ENCODE results near the gene CGB8. TPM values are rescaled to one million over a fixed set of nuclear protein-coding genes. Genes with fewer than 3 reads are reported as not detected.
"Not testable (repeated sequence)": the region's sequence is repeated elsewhere in the genome, so short reads cannot be mapped to it uniquely, and the experiment has no call there.

The CGB8 gene
- total RNA-seq, 2 experiments from 2014 or later: not detected

GRCh38 chr19:49020931-49021895 lies 27.7 kb downstream of the CGB8 start:
- peak; percentile 39 for DNase-seq
- H3K27ac Mint-ChIP-seq: no peak overlapping the region
- CTCF ChIA-PET: interaction anchor here (0.6 to 5.7 kb wide), 3 partner anchors 22 to 1505 kb away, joined by 3 to 42 read pairs (median 3); no protein-coding TSS in a partner anchor
- H3K9me3 Mint-ChIP-seq: no peaks in the 10 kb centered on the region
- intact Hi-C loops (cut with micrococcal nuclease): no loop called here
- POLR2A ChIA-PET: no interaction called here
- H3K4me3 Mint-ChIP-seq: no peak overlapping the region
- H3K36me3 Mint-ChIP-seq: no peaks in the 10 kb centered on the region
- peaks cover 4% of the 10 kb centered on the region for H3K27me3 Mint-ChIP-seq
- H3K4me1 Mint-ChIP-seq (ENCODE audit: low read depth): peaks cover 37% of the 10 kb centered on the region

GRCh38 chr19:49020342-49020741 lies 28.6 kb downstream of the CGB8 start:
- Mint-ChIP-seq H3K27me3 (peaks cover 4% of the 10 kb centered on the region), H3K4me1 (ENCODE audit: low read depth) (peaks cover 37% of the 10 kb centered on the region), H3K4me3 (no peak overlapping the region), H3K36me3 (peaks cover 2% of the 10 kb centered on the region), H3K9me3 (no peaks in the 10 kb centered on the region), H3K27ac (no peak overlapping the region)
- ChIA-PET POLR2A (interaction anchor here (0.8 kb wide), 1 partner anchor 434 kb away, joined by 3 read pairs; no protein-coding TSS in a partner anchor), CTCF (interaction anchor here (5.7 kb wide), 1 partner anchor 21 kb away, joined by 42 read pairs; no protein-coding TSS in a partner anchor)
- no peak for DNase-seq
- intact Hi-C loops (cut with micrococcal nuclease): no loop called here

GRCh38 chr19:49019242-49019932 lies 29.5 kb downstream of the CGB8 start:
- Mint-ChIP-seq H3K36me3 (peaks cover 4% of the 10 kb centered on the region), H3K4me1 (ENCODE audit: low read depth) (peaks cover 37% of the 10 kb centered on the region), H3K9me3 (no peaks in the 10 kb centered on the region), H3K4me3 (peak overlapping the region; percentile 79), H3K27ac (no peak overlapping the region), H3K27me3 (peaks cover 4% of the 10 kb centered on the region)
- DNase-seq: peak; percentile 77
- intact Hi-C loops (cut with micrococcal nuclease): no loop called here
- ChIA-PET POLR2A (interaction anchor here (0.8 to 2.3 kb wide), 2 partner anchors 25 to 435 kb away, joined by 3 to 7 read pairs; partner anchors contain the start of genes GYS1 and RUVBL2), CTCF (interaction anchor here (0.6 to 5.7 kb wide), 6 partner anchors 9 to 552 kb away, joined by 4 to 42 read pairs (median 4); partner anchors contain the start of genes GYS1 and RUVBL2)

GRCh38 chr19:49018388-49019241 lies 30.3 kb downstream of the CGB8 start:
- peaks cover 37% of the 10 kb centered on the region for H3K4me1 Mint-ChIP-seq (ENCODE audit: low read depth)
- POLR2A ChIA-PET: interaction anchor here (1.3 to 2.3 kb wide), 2 partner anchors 19 to 25 kb away, joined by 3 to 7 read pairs; partner anchors contain the start of genes GYS1 and RUVBL2
- intact Hi-C loops (cut with micrococcal nuclease); H3K27ac Mint-ChIP-seq; H3K36me3 Mint-ChIP-seq; H3K9me3 Mint-ChIP-seq; H3K27me3 Mint-ChIP-seq: not testable (repeated sequence)
- peak overlapping the region; percentile 79 for H3K4me3 Mint-ChIP-seq
- peak; percentile 28 for DNase-seq
- CTCF ChIA-PET: interaction anchor here (0.8 to 5.7 kb wide), 8 partner anchors 9 to 88 kb away, joined by 3 to 42 read pairs (median 4); partner anchors contain the start of genes GYS1 and RUVBL2

- ChIA-PET POLR2A (interaction anchor here (0.6 to 2.3 kb wide), 3 partner anchors 8 to 24 kb away, joined by 3 to 7 read pairs (median 4); partner anchors contain the start of genes GYS1 and RUVBL2), CTCF (interaction anchor here (1.0 to 5.7 kb wide), 5 partner anchors 14 to 143 kb away, joined by 3 to 42 read pairs (median 3); partner anchors contain the start of gene RUVBL2)
- Mint-ChIP-seq H3K4me1 (ENCODE audit: low read depth) (peaks cover 37% of the 10 kb centered on the region), H3K36me3 (peaks cover 7% of the 10 kb centered on the region), H3K9me3 (no peaks in the 10 kb centered on the region), H3K4me3 (peak overlapping the region; percentile 79), H3K27ac (no peak overlapping the region), H3K27me3 (peaks cover 4% of the 10 kb centered on the region)
- peak; percentile 74 for DNase-seq
- intact Hi-C loops (cut with micrococcal nuclease): no loop called here
Observed at GRCh38 chr19:49017666-49018351, 31.1 kb downstream of the CGB8 start.

- Mint-ChIP-seq H3K36me3 (peaks cover 7% of the 10 kb centered on the region), H3K27ac (no peak within 1 kb of the TSS), H3K4me1 (ENCODE audit: low read depth) (peaks cover 37% of the 10 kb centered on the region), H3K4me3 (peak within 1 kb of the TSS; percentile 79), H3K27me3 (peaks cover 4% of the 10 kb centered on the region), H3K9me3 (no peaks in the 10 kb centered on the region)
- ChIA-PET POLR2A (interaction anchor here (1.3 to 2.3 kb wide), 2 partner anchors 17 to 23 kb away, joined by 3 to 7 read pairs; partner anchors contain the start of genes GYS1 and RUVBL2), CTCF (interaction anchor here (1.0 to 5.7 kb wide), 4 partner anchors 18 to 144 kb away, joined by 3 to 42 read pairs (median 6); partner anchors contain the start of gene RUVBL2)
- DNase-seq: no peak
- intact Hi-C loops (cut with micrococcal nuclease): no loop called here
Observed at GRCh38 chr19:49017041-49017665, 31.8 kb downstream of the CGB8 start, which contains the start of gene LHB. Gene LHB, minus strand, starts transcription at chr19:49017091. Its CDS starts 10 bp downstream, at chr19:49017081.

- peaks cover 7% of the 10 kb centered on the region for H3K36me3 Mint-ChIP-seq
- intact Hi-C loops (cut with micrococcal nuclease): no loop called here
- peaks cover 30% of the 10 kb centered on the region for H3K4me1 Mint-ChIP-seq (ENCODE audit: low read depth)
- H3K9me3 Mint-ChIP-seq: no peaks in the 10 kb centered on the region
- POLR2A ChIA-PET: no interaction called here
- H3K27ac Mint-ChIP-seq: no peak overlapping the region
- H3K27me3 Mint-ChIP-seq: peaks cover 4% of the 10 kb centered on the region
- H3K4me3 Mint-ChIP-seq: no peak overlapping the region
- CTCF ChIA-PET: interaction anchor here (1.0 kb wide), 1 partner anchor 23 kb away, joined by 3 read pairs; the partner anchor contains the start of genes GYS1 and RUVBL2
- no peak for DNase-seq
Observed at GRCh38 chr19:49016067-49016839, 32.7 kb downstream of the CGB8 start.

- H3K27ac Mint-ChIP-seq: no peak overlapping the region
- no peak overlapping the region for H3K4me3 Mint-ChIP-seq
- peaks cover 7% of the 10 kb centered on the region for H3K36me3 Mint-ChIP-seq
- intact Hi-C loops (cut with micrococcal nuclease): no loop called here
- H3K9me3 Mint-ChIP-seq: no peaks in the 10 kb centered on the region
- ChIA-PET CTCF (no interaction called here), POLR2A (no interaction called here)
- no peak for DNase-seq
- H3K27me3 Mint-ChIP-seq: peaks cover 4% of the 10 kb centered on the region
- H3K4me1 Mint-ChIP-seq (ENCODE audit: low read depth): peaks cover 20% of the 10 kb centered on the region
Observed at GRCh38 chr19:49014870-49015255, 34.0 kb downstream of the CGB8 start.

- intact Hi-C loops (cut with micrococcal nuclease): no loop called here
- H3K4me1 Mint-ChIP-seq (ENCODE audit: low read depth): peaks cover 17% of the 10 kb centered on the region
- ChIA-PET CTCF (interaction anchor here (1.4 kb wide), 2 partner anchors 15 to 21 kb away, joined by 4 to 5 read pairs; partner anchors contain the start of genes GYS1 and RUVBL2), POLR2A (interaction anchor here (0.5 to 0.8 kb wide), 2 partner anchors 14 to 322 kb away, joined by 3 to 4 read pairs; no protein-coding TSS in a partner anchor)
- no peaks in the 10 kb centered on the region for H3K9me3 Mint-ChIP-seq
- no peak overlapping the region for H3K4me3 Mint-ChIP-seq
- no peak for DNase-seq
- peaks cover 7% of the 10 kb centered on the region for H3K36me3 Mint-ChIP-seq
- no peak overlapping the region for H3K27ac Mint-ChIP-seq
- peaks cover 4% of the 10 kb centered on the region for H3K27me3 Mint-ChIP-seq
Observed at GRCh38 chr19:49014123-49014869, 34.6 kb downstream of the CGB8 start.

Data from activated CD4-positive, alpha-beta memory T cell treated with anti-CD3 and anti-CD28 coated beads for 36 hours (primary cell).